Right renal pelvis (tissue), 4 donors: Measurements from ENCODE around the gene WNK2. TPM values are rescaled to one million over a fixed set of nuclear protein-coding genes. Genes with fewer than 3 reads are reported as not detected.
A peak's percentile ranks its signal among the peaks of the same experiment; 100 is the strongest.
"Not testable (repeated sequence)": the region's sequence is repeated elsewhere in the genome, so short reads cannot be mapped to it uniquely, and the experiment has no call there.

Experiments
- DNase-seq, 4 donors: peaks; one replicate each; pipeline ENCODE4 v3.0.0-alpha.2; 2013; ENCODE audit warnings: low read depth in 4 of 4, low spot score in 3 of 4, missing footprints in 1 of 4
- polyA plus RNA-seq, 4 donors: library from polyadenylated mRNA; unstranded; fragments of 120-200 nt; gene quantifications; one replicate each; pipeline ENCODE4 v1.2.1, GENCODE V29; 2013; ENCODE audit not compliant: insufficient read length in 4 of 4

Gene WNK2
- polyA plus RNA-seq, 4 donors = 13.2 to 23.8 (median 19.6) TPM

GRCh38 chr9:93319301-93319991, 135.5 kb downstream of the WNK2 start:
- DNase-seq = no peak

- no peak for DNase-seq
Measured at GRCh38 chr9:93319992-93320500, 136.1 kb downstream of the WNK2 start.

GRCh38 chr9:93320591-93321219, 136.8 kb downstream of the WNK2 start:
- no peak for DNase-seq

GRCh38 chr9:93321220-93321610, 137.3 kb downstream of the WNK2 start:
- DNase-seq = no peak

GRCh38 chr9:93323446-93323954, 139.6 kb downstream of the WNK2 start:
- not testable (repeated sequence) for DNase-seq

- no peak for DNase-seq
Measured at GRCh38 chr9:93324191-93324834, 140.4 kb downstream of the WNK2 start.

- no peak for DNase-seq
Measured at GRCh38 chr9:93325307-93326035, 141.5 kb downstream of the WNK2 start.

GRCh38 chr9:93326056-93326455, 142.1 kb downstream of the WNK2 start:
- no peak for DNase-seq

- no peak for DNase-seq
Measured at GRCh38 chr9:93326654-93327053, 142.7 kb downstream of the WNK2 start.

GRCh38 chr9:93329629-93330280, 145.8 kb downstream of the WNK2 start:
- no peak for DNase-seq

GRCh38 chr9:93332317-93332716, 148.4 kb downstream of the WNK2 start:
- no peak for DNase-seq

- DNase-seq = no peak
Measured at GRCh38 chr9:93336720-93337119, 152.8 kb downstream of the WNK2 start.

- not testable (repeated sequence) for DNase-seq
Measured at GRCh38 chr9:93338196-93338595, 154.3 kb downstream of the WNK2 start.

- no peak for DNase-seq
Measured at GRCh38 chr9:93340091-93340490, 156.2 kb downstream of the WNK2 start.

GRCh38 chr9:93341820-93342219, 157.9 kb downstream of the WNK2 start:
- DNase-seq = not testable (repeated sequence)

- not testable (repeated sequence) for DNase-seq
Measured at GRCh38 chr9:93342428-93342827, 158.5 kb downstream of the WNK2 start.

- DNase-seq = no peak
Measured at GRCh38 chr9:93343663-93344062, 159.7 kb downstream of the WNK2 start.

- DNase-seq = peak in 2 of 4 donors; percentile 1 to 7
Measured at GRCh38 chr9:93345643-93346230, 161.8 kb downstream of the WNK2 start.

GRCh38 chr9:93346231-93347112, 162.5 kb downstream of the WNK2 start:
- DNase-seq = peak in 2 of 4 donors; percentile 8 to 18
